Stimulated activated CD4-positive, alpha-beta T cell treated with anti-CD3 and anti-CD28 coated beads, Interleukin-15, amount 100 ng/mL, for 1 hour (primary cell): Measurements from ENCODE around the gene FBXW11.
"Not testable (repeated sequence)": the region's sequence is repeated elsewhere in the genome, so short reads cannot be mapped to it uniquely, and the experiment has no call there.

Source experiments
- DNase-seq, 2 donors: peaks; one replicate each; pipeline ENCODE4 v3.0.0-alpha.2; 2020; ENCODE audit warnings: low read depth in 1 of 2, low spot score in 1 of 2

Gene FBXW11

GRCh38 chr5:171956314-171956713 lies 50.1 kb downstream of the FBXW11 start:
- no peak for DNase-seq

GRCh38 chr5:171955761-171956160 lies 50.7 kb downstream of the FBXW11 start:
- DNase-seq, result no peak

- DNase-seq, result no peak
These were observed 51.7 kb downstream of the FBXW11 start for GRCh38 chr5:171954721-171955120.

- no peak for DNase-seq
These were observed 52.4 kb downstream of the FBXW11 start for GRCh38 chr5:171953860-171954701.

- no peak for DNase-seq
These were observed 54.4 kb downstream of the FBXW11 start for GRCh38 chr5:171952021-171952420.

- DNase-seq, result no peak
These were observed 55.2 kb downstream of the FBXW11 start for GRCh38 chr5:171951218-171951617.

- DNase-seq, result no peak
These were observed 60.2 kb downstream of the FBXW11 start for GRCh38 chr5:171946000-171946781.

GRCh38 chr5:171945476-171945875 lies 61.0 kb downstream of the FBXW11 start:
- no peak for DNase-seq

- DNase-seq, result no peak
These were observed 61.4 kb downstream of the FBXW11 start for GRCh38 chr5:171945066-171945465.

- DNase-seq, result not testable (repeated sequence)
These were observed 64.3 kb downstream of the FBXW11 start for GRCh38 chr5:171942112-171942516.

- not testable (repeated sequence) for DNase-seq
These were observed 64.8 kb downstream of the FBXW11 start for GRCh38 chr5:171941675-171942074.

GRCh38 chr5:171941275-171941674 lies 65.2 kb downstream of the FBXW11 start:
- DNase-seq, result not testable (repeated sequence)

GRCh38 chr5:171939951-171940350 lies 66.5 kb downstream of the FBXW11 start:
- DNase-seq, result no peak

- DNase-seq, result no peak
These were observed 68.1 kb downstream of the FBXW11 start for GRCh38 chr5:171938358-171938757.

GRCh38 chr5:171937351-171937750 lies 69.1 kb downstream of the FBXW11 start:
- no peak for DNase-seq

GRCh38 chr5:171934586-171934985 lies 71.9 kb downstream of the FBXW11 start:
- DNase-seq, result no peak

- DNase-seq, result no peak
These were observed 75.3 kb downstream of the FBXW11 start for GRCh38 chr5:171931163-171931562.

- no peak for DNase-seq
These were observed 79.0 kb downstream of the FBXW11 start for GRCh38 chr5:171927345-171927941.

GRCh38 chr5:171926311-171926710 lies 80.1 kb downstream of the FBXW11 start:
- DNase-seq, result no peak

GRCh38 chr5:171924493-171925122 lies 81.8 kb downstream of the FBXW11 start:
- no peak for DNase-seq

- no peak for DNase-seq
These were observed 85.6 kb downstream of the FBXW11 start for GRCh38 chr5:171920765-171921391.
